Measurements from ENCODE around the gene SEMA3E. TPM values are rescaled to one million over a fixed set of nuclear protein-coding genes. Genes with fewer than 3 reads are reported as not detected.

SEMA3E gene
- total RNA-seq, 1 donor from 2014 or later = 4.6 TPM

DNA sequence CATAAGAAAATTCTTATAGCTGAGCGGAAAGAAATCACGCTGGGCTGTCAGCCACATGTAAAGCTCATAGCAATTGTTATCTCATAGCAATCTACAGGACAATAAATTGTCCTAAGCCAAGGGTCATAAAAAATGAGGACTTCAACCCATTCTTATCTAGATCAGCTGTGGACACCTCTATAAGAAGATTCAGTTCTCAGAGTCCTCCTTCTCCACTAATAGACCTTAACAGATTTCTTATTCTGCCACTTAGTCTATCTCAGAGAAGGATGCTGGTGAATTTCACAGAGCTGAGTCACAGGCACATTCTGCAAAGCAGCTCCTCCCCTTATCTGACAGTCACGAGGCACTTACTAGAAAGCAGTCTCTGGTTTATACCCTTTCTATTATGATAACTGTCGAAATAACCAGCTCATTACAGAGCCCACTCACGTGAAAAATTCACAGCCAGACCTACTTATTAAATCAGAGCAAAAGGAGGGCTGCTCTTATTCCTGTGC is 300.9 kb downstream of the SEMA3E start:
- TF ChIP-seq, protein P1, sequence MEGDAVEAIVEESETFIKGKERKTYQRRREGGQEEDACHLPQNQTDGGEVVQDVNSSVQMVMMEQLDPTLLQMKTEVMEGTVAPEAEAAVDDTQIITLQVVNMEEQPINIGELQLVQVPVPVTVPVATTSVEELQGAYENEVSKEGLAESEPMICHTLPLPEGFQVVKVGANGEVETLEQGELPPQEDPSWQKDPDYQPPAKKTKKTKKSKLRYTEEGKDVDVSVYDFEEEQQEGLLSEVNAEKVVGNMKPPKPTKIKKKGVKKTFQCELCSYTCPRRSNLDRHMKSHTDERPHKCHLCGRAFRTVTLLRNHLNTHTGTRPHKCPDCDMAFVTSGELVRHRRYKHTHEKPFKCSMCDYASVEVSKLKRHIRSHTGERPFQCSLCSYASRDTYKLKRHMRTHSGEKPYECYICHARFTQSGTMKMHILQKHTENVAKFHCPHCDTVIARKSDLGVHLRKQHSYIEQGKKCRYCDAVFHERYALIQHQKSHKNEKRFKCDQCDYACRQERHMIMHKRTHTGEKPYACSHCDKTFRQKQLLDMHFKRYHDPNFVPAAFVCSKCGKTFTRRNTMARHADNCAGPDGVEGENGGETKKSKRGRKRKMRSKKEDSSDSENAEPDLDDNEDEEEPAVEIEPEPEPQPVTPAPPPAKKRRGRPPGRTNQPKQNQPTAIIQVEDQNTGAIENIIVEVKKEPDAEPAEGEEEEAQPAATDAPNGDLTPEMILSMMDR (IDR thresholded peaks at IDR 0.05; ENCODE audit: insufficient read depth, low read depth, low read length) = no peak
- TF ChIP-seq EZH2 (IDR thresholded peaks at IDR 0.05; ENCODE audit: insufficient read depth, low read length) = no peak
- no peak overlapping the region for H3K9ac ChIP-seq (ENCODE audit: low read length)
- no peaks in the 10 kb centered on the region for H3K79me2 ChIP-seq (ENCODE audit: insufficient read depth, low read length)
- H3K27me3 ChIP-seq (ENCODE audit: insufficient read depth, low read length) = no peaks in the 10 kb centered on the region
- no peaks in the 10 kb centered on the region for H3K36me3 ChIP-seq (ENCODE audit: insufficient read depth, low read length)
- peak overlapping the region; percentile 7 for H3K4me2 ChIP-seq (ENCODE audit: low read length)
- no peak for FAIRE-seq
- H2AFZ ChIP-seq (ENCODE audit: low read depth, low read length) = no peak overlapping the region
- Mint-ChIP-seq H3K27me3 (ENCODE audit: low read depth, unreplicated experiment) (no peaks in the 10 kb centered on the region), H3K4me1 (ENCODE audit: low read depth, unreplicated experiment) (peaks cover 2% of the 10 kb centered on the region), H3K4me3 (ENCODE audit: unreplicated experiment) (no peak overlapping the region), H3K9me3 (ENCODE audit: unreplicated experiment) (peaks cover 4% of the 10 kb centered on the region), H3K27ac (ENCODE audit: unreplicated experiment) (no peak overlapping the region), H3K36me3 (ENCODE audit: low read depth, unreplicated experiment) (no peaks in the 10 kb centered on the region)
- no peaks in the 10 kb centered on the region for H4K20me1 ChIP-seq (ENCODE audit: insufficient read depth, low read length)
- peak; percentile 76 for DNase-seq (ENCODE audit: low read depth)
- no peak overlapping the region for H3K27ac ChIP-seq (ENCODE audit: low read depth, low read length)
- H3K9me3 ChIP-seq (ENCODE audit: insufficient read depth, low read depth, low read length) = no peaks in the 10 kb centered on the region
- no peaks in the 10 kb centered on the region for H3K4me1 ChIP-seq (ENCODE audit: insufficient read depth, low read length)
- no peak overlapping the region for H3K4me3 ChIP-seq (ENCODE audit: insufficient read depth, low read depth, low read length)

DNA sequence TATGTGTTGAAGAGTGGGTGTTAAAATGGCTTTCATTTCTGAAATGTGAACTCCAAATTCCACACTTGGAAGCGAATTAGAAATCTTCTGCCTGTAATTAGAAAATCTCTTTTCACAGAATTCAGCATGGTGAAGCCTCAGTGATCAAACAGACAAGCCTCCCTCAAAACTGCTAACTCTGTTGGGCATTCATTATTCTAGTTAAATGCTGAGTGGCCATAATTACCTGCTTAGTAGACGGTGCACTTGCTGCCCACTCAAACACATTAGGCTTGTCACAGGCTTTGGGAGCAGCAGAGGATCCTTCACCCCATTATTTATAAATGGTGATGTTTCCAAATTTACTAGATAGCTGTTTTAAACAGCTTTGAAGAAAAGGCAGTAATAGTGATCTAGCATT is 309.0 kb downstream of the SEMA3E start:
- Mint-ChIP-seq H3K27ac (ENCODE audit: unreplicated experiment) (no peak overlapping the region), H3K36me3 (ENCODE audit: low read depth, unreplicated experiment) (no peaks in the 10 kb centered on the region), H3K4me3 (ENCODE audit: unreplicated experiment) (no peak overlapping the region), H3K27me3 (ENCODE audit: low read depth, unreplicated experiment) (peaks cover 9% of the 10 kb centered on the region), H3K4me1 (ENCODE audit: low read depth, unreplicated experiment) (no peaks in the 10 kb centered on the region), H3K9me3 (ENCODE audit: unreplicated experiment) (peaks cover 4% of the 10 kb centered on the region)
- H3K9ac ChIP-seq (ENCODE audit: low read length) = no peak overlapping the region
- H3K27ac ChIP-seq (ENCODE audit: low read depth, low read length) = no peak overlapping the region
- no peaks in the 10 kb centered on the region for H3K4me1 ChIP-seq (ENCODE audit: insufficient read depth, low read length)
- no peak for FAIRE-seq
- H3K36me3 ChIP-seq (ENCODE audit: insufficient read depth, low read length) = no peaks in the 10 kb centered on the region
- H3K27me3 ChIP-seq (ENCODE audit: insufficient read depth, low read length) = peaks cover 2% of the 10 kb centered on the region
- H4K20me1 ChIP-seq (ENCODE audit: insufficient read depth, low read length) = no peaks in the 10 kb centered on the region
- DNase-seq (ENCODE audit: low read depth) = no peak
- no peak for TF ChIP-seq EZH2 (IDR thresholded peaks at IDR 0.05; ENCODE audit: insufficient read depth, low read length)
- TF ChIP-seq, protein P1 (IDR thresholded peaks at IDR 0.05; ENCODE audit: insufficient read depth, low read depth, low read length) = no peak
- H2AFZ ChIP-seq (ENCODE audit: low read depth, low read length) = no peak overlapping the region
- H3K79me2 ChIP-seq (ENCODE audit: insufficient read depth, low read length) = no peaks in the 10 kb centered on the region
- H3K4me2 ChIP-seq (ENCODE audit: low read length) = no peak overlapping the region
- H3K4me3 ChIP-seq (ENCODE audit: insufficient read depth, low read depth, low read length) = no peak overlapping the region
- H3K9me3 ChIP-seq (ENCODE audit: insufficient read depth, low read depth, low read length) = no peaks in the 10 kb centered on the region

DNA sequence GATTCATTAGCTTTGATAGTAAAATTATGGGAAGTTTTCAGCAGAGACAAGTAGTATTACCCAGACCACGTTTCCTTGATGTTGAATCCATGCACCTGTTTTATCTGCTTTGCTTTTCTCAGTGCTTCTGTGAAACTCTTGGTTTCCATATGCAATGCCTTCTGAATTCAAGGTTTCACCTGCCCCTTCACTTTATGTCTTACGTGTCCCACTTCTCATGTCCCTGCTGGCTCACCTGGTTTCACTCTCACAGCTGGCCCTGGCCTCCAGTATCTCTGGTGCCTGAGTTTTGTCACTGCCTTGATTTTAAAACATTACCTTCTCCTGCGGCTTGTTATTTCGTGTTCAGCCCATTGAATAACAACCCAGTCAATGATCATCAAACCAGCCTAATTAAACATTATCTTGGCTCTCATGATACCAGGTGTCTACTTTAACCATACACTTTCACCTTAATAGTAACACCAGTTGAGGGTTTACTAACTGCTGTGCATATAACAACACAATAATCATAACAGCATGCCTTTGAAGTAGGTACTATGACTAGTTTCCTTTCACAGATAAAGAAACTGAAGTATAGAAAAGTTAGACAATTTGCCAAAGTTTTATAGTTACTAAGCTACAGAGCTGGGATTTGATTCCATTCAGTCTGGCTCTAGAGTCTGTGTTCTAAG is 310.5 kb downstream of the SEMA3E start:
- DNase-seq (ENCODE audit: low read depth) (no peak), FAIRE-seq (no peak)
- H3K4me2 ChIP-seq (ENCODE audit: low read length) = no peak overlapping the region
- H3K4me3 Mint-ChIP-seq (ENCODE audit: unreplicated experiment) = no peak overlapping the region
- H3K36me3 Mint-ChIP-seq (ENCODE audit: low read depth, unreplicated experiment) = no peaks in the 10 kb centered on the region
- H3K9ac ChIP-seq (ENCODE audit: low read length) = no peak overlapping the region
- H3K27me3 ChIP-seq (ENCODE audit: insufficient read depth, low read length) = peaks cover 2% of the 10 kb centered on the region
- peaks cover under 1% of the 10 kb centered on the region for H3K9me3 Mint-ChIP-seq (ENCODE audit: unreplicated experiment)
- TF ChIP-seq, protein P1 (IDR thresholded peaks at IDR 0.05; ENCODE audit: insufficient read depth, low read depth, low read length) = no peak
- TF ChIP-seq EZH2 (IDR thresholded peaks at IDR 0.05; ENCODE audit: insufficient read depth, low read length) = no peak
- H3K27ac ChIP-seq (ENCODE audit: low read depth, low read length) = no peak overlapping the region
- H3K4me3 ChIP-seq (ENCODE audit: insufficient read depth, low read depth, low read length) = no peak overlapping the region
- no peaks in the 10 kb centered on the region for H3K9me3 ChIP-seq (ENCODE audit: insufficient read depth, low read depth, low read length)
- no peaks in the 10 kb centered on the region for H3K36me3 ChIP-seq (ENCODE audit: insufficient read depth, low read length)
- peaks cover 9% of the 10 kb centered on the region for H3K27me3 Mint-ChIP-seq (ENCODE audit: low read depth, unreplicated experiment)
- H3K4me1 Mint-ChIP-seq (ENCODE audit: low read depth, unreplicated experiment) = no peaks in the 10 kb centered on the region
- H3K27ac Mint-ChIP-seq (ENCODE audit: unreplicated experiment) = no peak overlapping the region
- H3K4me1 ChIP-seq (ENCODE audit: insufficient read depth, low read length) = no peaks in the 10 kb centered on the region
- no peak overlapping the region for H2AFZ ChIP-seq (ENCODE audit: low read depth, low read length)
- no peaks in the 10 kb centered on the region for H4K20me1 ChIP-seq (ENCODE audit: insufficient read depth, low read length)
- no peaks in the 10 kb centered on the region for H3K79me2 ChIP-seq (ENCODE audit: insufficient read depth, low read length)

All from astrocyte (in vitro differentiated cells and primary cell).